ENCODE measurements around the gene NTN1.
"Not testable (repeated sequence)": the region's sequence is repeated elsewhere in the genome, so short reads cannot be mapped to it uniquely, and the experiment has no call there.

Gene NTN1

GRCh38 chr17:9131371-9131770 lies 110.1 kb downstream of the NTN1 start:
- no peak for DNase-seq

GRCh38 chr17:9132291-9132690 lies 111.0 kb downstream of the NTN1 start:
- DNase-seq, result no peak

- DNase-seq, result no peak
Observed at GRCh38 chr17:9132944-9133610, 111.8 kb downstream of the NTN1 start.

GRCh38 chr17:9138161-9138717 lies 116.9 kb downstream of the NTN1 start:
- no peak for DNase-seq

GRCh38 chr17:9139695-9140094 lies 118.4 kb downstream of the NTN1 start:
- no peak for DNase-seq

GRCh38 chr17:9140550-9141424 lies 119.5 kb downstream of the NTN1 start:
- no peak for DNase-seq

- DNase-seq, result no peak
Observed at GRCh38 chr17:9141425-9141753, 120.1 kb downstream of the NTN1 start.

GRCh38 chr17:9142772-9143494 lies 121.6 kb downstream of the NTN1 start:
- no peak for DNase-seq

GRCh38 chr17:9144502-9145249 lies 123.4 kb downstream of the NTN1 start:
- no peak for DNase-seq

- DNase-seq, result no peak
Observed at GRCh38 chr17:9146064-9146463, 124.8 kb downstream of the NTN1 start.

GRCh38 chr17:9148905-9149525 lies 127.7 kb downstream of the NTN1 start:
- no peak for DNase-seq

GRCh38 chr17:9150446-9151090 lies 129.3 kb downstream of the NTN1 start:
- DNase-seq, result peak; percentile 28

- no peak for DNase-seq
Observed at GRCh38 chr17:9151091-9151490, 129.8 kb downstream of the NTN1 start.

- DNase-seq, result not testable (repeated sequence)
Observed at GRCh38 chr17:9151740-9152139, 130.4 kb downstream of the NTN1 start.

- no peak for DNase-seq
Observed at GRCh38 chr17:9158544-9159452, 137.5 kb downstream of the NTN1 start.

- DNase-seq, result no peak
Observed at GRCh38 chr17:9162275-9162985, 141.1 kb downstream of the NTN1 start.

- DNase-seq, result no peak
Observed at GRCh38 chr17:9166788-9167187, 145.5 kb downstream of the NTN1 start.

GRCh38 chr17:9167379-9167778 lies 146.1 kb downstream of the NTN1 start:
- DNase-seq, result no peak

- DNase-seq, result no peak
Observed at GRCh38 chr17:9169116-9169515, 147.8 kb downstream of the NTN1 start.

GRCh38 chr17:9170336-9170735 lies 149.0 kb downstream of the NTN1 start:
- DNase-seq, result no peak

Data from fibroblast of skin of right quadriceps (primary cell).